ENCODE data around the gene ZFP91. TPM values are rescaled to one million over a fixed set of nuclear protein-coding genes. Genes with fewer than 3 reads are reported as not detected.
A peak's percentile ranks its signal among the peaks of the same experiment; 100 is the strongest.

The ZFP91 gene
- polyA plus RNA-seq, 1 of the 3 experiments (the other 2 are of a cell fraction) = 12.2 TPM

DNA sequence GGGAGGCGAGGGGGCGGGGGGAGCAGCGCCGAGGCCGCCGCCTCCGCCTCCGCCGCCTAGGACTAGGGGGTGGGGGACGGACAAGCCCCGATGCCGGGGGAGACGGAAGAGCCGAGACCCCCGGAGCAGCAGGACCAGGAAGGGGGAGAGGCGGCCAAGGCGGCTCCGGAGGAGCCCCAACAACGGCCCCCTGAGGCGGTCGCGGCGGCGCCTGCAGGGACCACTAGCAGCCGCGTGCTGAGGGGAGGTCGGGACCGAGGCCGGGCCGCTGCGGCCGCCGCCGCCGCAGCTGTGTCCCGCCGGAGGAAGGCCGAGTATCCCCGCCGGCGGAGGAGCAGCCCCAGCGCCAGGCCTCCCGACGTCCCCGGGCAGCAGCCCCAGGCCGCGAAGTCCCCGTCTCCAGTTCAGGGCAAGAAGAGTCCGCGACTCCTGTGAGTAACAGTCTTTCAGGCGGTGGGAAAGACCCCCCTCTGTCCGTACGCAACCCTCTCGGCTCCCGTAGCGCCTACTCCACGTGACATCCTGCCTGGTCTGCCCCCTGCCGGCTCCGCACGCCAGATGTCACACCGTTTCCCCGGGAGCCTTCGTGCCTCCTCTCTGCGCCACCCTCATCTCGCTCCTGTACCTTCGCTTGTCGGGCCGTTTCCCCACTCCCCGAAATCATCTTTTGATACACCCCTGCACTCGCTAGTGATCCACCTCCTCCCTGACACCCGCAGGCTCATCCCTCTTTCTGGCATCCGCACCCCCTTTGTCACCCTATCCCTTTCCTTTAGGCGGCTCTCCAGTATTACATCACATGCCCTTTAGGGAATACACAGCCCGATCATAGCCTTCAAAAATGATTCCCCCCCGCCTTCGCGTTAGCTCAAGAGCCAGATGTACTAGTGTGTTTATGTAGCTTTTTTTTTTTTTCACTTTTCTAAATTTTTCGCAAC is 598 bp downstream of the ZFP91 start:
- H3K9ac ChIP-seq = peak overlapping the region; percentile 94
- H2AFZ ChIP-seq (ENCODE audit: low read depth) = 0 out of 2 replicates have a peak overlapping the region, but pooled peaks have one; percentile 69
- peaks cover 9 to 11% of the 10 kb centered on the region in 2 experiments for H3K36me3 ChIP-seq (replicated peaks in 1 of 2; ENCODE audit: control insufficient read depth in 1 of 2, insufficient read depth in 2 of 2, low read length in 1 of 2)
- H3K9me3 ChIP-seq = no peaks in the 10 kb centered on the region
- peaks cover 69% of the 10 kb centered on the region for H3K79me2 ChIP-seq (ENCODE audit: insufficient read depth)
- peak overlapping the region; percentile 77 for H3K4me2 ChIP-seq
- H3K9me2 ChIP-seq = no peaks in the 10 kb centered on the region; the same call in 1 of the 2 replicates
- ChIA-PET CTCF (interaction anchor here (1.0 to 4.1 kb wide), 4 partner anchors 12 to 49 kb away, joined by 4 to 26 read pairs (median 4); no protein-coding TSS in a partner anchor), POLR2A (no interaction called here)
- H3K27me3 ChIP-seq (ENCODE audit: insufficient read depth) = no peaks in the 10 kb centered on the region
- peak overlapping the region; percentile 78 to 97 for H3K4me3 ChIP-seq (ENCODE audit: low read depth in 2 of 2, low read length in 1 of 2)
- H3F3A ChIP-seq (replicated peaks; ENCODE audit: insufficient read depth) = peaks cover 43% of the 10 kb centered on the region
- peaks cover 15 to 48% of the 10 kb centered on the region in 2 experiments for H3K4me1 ChIP-seq (ENCODE audit: control insufficient read depth in 1 of 2, insufficient read depth in 2 of 2, low read depth in 1 of 2, low read length in 1 of 2)
- H3K27ac ChIP-seq (ENCODE audit: low read depth in 2 of 2, low read length in 1 of 2) = peak overlapping the region; percentile 94 to 95
- H4K20me1 ChIP-seq (ENCODE audit: insufficient read depth) = peaks cover 29% of the 10 kb centered on the region
- DNase-seq = peak; percentile 80
- WGBS (ENCODE audit: low lambda C conversion rate) = 2% methylated on average over 36 of the region's 78 CpGs
- TF ChIP-seq RXRA (IDR thresholded peaks at IDR 0.05; ENCODE audit: borderline replicate concordance, low read depth) = no peak
- TF ChIP-seq YY1 (IDR thresholded peaks at IDR 0.05; ENCODE audit: low read depth) = no peak
- TF ChIP-seq TAF1 (IDR thresholded peaks at IDR 0.05; ENCODE audit: borderline replicate concordance, low read depth, low read length) = peak; percentile 75; the same call in 1 of the 2 replicates
- no peak; the same call in 1 of the 2 replicates for TF ChIP-seq PBX3 (IDR thresholded peaks at IDR 0.05)
- TF ChIP-seq RCOR1 (IDR thresholded peaks at IDR 0.05; ENCODE audit: low read length) = no peak
- peak; percentile 80 for TF ChIP-seq CHD2 (IDR thresholded peaks at IDR 0.05; ENCODE audit: low read length, partially characterized antibody)
- TF ChIP-seq USF2 (IDR thresholded peaks at IDR 0.05; ENCODE audit: borderline replicate concordance, low read depth, low read length) = peak; percentile 87
- peak; percentile 55; the same call in 1 of the 2 replicates for TF ChIP-seq TCF12 (IDR thresholded peaks at IDR 0.05)
- peak; percentile 98 for TF ChIP-seq MAX (IDR thresholded peaks at IDR 0.05; ENCODE audit: low read depth)
- TF ChIP-seq JUND (IDR thresholded peaks at IDR 0.05) = no peak
- TF ChIP-seq POLR2AphosphoS5 (IDR thresholded peaks at IDR 0.05; ENCODE audit: low read depth, low read length) = peak; percentile 77; the same call in 1 of the 2 replicates
- TF ChIP-seq, protein P1, sequence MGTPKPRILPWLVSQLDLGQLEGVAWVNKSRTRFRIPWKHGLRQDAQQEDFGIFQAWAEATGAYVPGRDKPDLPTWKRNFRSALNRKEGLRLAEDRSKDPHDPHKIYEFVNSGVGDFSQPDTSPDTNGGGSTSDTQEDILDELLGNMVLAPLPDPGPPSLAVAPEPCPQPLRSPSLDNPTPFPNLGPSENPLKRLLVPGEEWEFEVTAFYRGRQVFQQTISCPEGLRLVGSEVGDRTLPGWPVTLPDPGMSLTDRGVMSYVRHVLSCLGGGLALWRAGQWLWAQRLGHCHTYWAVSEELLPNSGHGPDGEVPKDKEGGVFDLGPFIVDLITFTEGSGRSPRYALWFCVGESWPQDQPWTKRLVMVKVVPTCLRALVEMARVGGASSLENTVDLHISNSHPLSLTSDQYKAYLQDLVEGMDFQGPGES (IDR thresholded peaks at IDR 0.05; ENCODE audit: low read depth, low read length) = no peak
- TF ChIP-seq RFX5 (IDR thresholded peaks at IDR 0.05; ENCODE audit: low read length) = no peak
- no peak for TF ChIP-seq FOXJ3 (CRISPR knock-in tag; IDR thresholded peaks at IDR 0.05)
- no peak for TF ChIP-seq NFIC (IDR thresholded peaks at IDR 0.05; ENCODE audit: borderline replicate concordance)
- TF ChIP-seq MXI1 (IDR thresholded peaks at IDR 0.05; ENCODE audit: low read depth, low read length) = peak; percentile 95
- TF ChIP-seq, protein P2, sequence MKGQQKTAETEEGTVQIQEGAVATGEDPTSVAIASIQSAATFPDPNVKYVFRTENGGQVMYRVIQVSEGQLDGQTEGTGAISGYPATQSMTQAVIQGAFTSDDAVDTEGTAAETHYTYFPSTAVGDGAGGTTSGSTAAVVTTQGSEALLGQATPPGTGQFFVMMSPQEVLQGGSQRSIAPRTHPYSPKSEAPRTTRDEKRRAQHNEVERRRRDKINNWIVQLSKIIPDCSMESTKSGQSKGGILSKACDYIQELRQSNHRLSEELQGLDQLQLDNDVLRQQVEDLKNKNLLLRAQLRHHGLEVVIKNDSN (IDR thresholded peaks at IDR 0.05; ENCODE audit: borderline replicate concordance, low read depth) = peak; percentile 97
- no peak for TF ChIP-seq TEAD4 (IDR thresholded peaks at IDR 0.05; ENCODE audit: borderline replicate concordance, insufficient read depth)
- no peak for TF ChIP-seq EP300 (IDR thresholded peaks at IDR 0.05; ENCODE audit: borderline replicate concordance in 1 of 2, low read depth in 1 of 2, low read length in 1 of 2)
- no peak for TF ChIP-seq EZH2phosphoT487 (IDR thresholded peaks at IDR 0.05; ENCODE audit: borderline replicate concordance, low read depth)
- TF ChIP-seq, protein P3, sequence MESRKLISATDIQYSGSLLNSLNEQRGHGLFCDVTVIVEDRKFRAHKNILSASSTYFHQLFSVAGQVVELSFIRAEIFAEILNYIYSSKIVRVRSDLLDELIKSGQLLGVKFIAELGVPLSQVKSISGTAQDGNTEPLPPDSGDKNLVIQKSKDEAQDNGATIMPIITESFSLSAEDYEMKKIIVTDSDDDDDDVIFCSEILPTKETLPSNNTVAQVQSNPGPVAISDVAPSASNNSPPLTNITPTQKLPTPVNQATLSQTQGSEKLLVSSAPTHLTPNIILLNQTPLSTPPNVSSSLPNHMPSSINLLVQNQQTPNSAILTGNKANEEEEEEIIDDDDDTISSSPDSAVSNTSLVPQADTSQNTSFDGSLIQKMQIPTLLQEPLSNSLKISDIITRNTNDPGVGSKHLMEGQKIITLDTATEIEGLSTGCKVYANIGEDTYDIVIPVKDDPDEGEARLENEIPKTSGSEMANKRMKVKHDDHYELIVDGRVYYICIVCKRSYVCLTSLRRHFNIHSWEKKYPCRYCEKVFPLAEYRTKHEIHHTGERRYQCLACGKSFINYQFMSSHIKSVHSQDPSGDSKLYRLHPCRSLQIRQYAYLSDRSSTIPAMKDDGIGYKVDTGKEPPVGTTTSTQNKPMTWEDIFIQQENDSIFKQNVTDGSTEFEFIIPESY (IDR thresholded peaks at IDR 0.05; ENCODE audit: borderline replicate concordance, low read depth) = no peak
- no peak for TF ChIP-seq MEF2A (IDR thresholded peaks at IDR 0.05; ENCODE audit: borderline replicate concordance, low read depth)
- peak; percentile 99 for TF ChIP-seq SIN3A (IDR thresholded peaks at IDR 0.05; ENCODE audit: borderline replicate concordance, low read depth, low read length)
- TF ChIP-seq GATA2 (CRISPR knock-in tag; IDR thresholded peaks at IDR 0.05) = no peak
- TF ChIP-seq SMC3 (IDR thresholded peaks at IDR 0.05; ENCODE audit: low read depth, low read length) = peak; percentile 25; the same call in 1 of the 2 replicates
- no peak for TF ChIP-seq ELF1 (IDR thresholded peaks at IDR 0.05)
- TF ChIP-seq FOXM1 (IDR thresholded peaks at IDR 0.05; ENCODE audit: low read depth) = no peak
